NCI-H1092 (cell line): ENCODE results near the gene PLK3.
"Not testable (repeated sequence)": the region's sequence is repeated elsewhere in the genome, so short reads cannot be mapped to it uniquely, and the experiment has no call there.

Experiments
- DNase-seq: peaks from one replicate; lab custom pipeline; 2025; lab: John Stamatoyannopoulos, UW

The PLK3 gene

DNA sequence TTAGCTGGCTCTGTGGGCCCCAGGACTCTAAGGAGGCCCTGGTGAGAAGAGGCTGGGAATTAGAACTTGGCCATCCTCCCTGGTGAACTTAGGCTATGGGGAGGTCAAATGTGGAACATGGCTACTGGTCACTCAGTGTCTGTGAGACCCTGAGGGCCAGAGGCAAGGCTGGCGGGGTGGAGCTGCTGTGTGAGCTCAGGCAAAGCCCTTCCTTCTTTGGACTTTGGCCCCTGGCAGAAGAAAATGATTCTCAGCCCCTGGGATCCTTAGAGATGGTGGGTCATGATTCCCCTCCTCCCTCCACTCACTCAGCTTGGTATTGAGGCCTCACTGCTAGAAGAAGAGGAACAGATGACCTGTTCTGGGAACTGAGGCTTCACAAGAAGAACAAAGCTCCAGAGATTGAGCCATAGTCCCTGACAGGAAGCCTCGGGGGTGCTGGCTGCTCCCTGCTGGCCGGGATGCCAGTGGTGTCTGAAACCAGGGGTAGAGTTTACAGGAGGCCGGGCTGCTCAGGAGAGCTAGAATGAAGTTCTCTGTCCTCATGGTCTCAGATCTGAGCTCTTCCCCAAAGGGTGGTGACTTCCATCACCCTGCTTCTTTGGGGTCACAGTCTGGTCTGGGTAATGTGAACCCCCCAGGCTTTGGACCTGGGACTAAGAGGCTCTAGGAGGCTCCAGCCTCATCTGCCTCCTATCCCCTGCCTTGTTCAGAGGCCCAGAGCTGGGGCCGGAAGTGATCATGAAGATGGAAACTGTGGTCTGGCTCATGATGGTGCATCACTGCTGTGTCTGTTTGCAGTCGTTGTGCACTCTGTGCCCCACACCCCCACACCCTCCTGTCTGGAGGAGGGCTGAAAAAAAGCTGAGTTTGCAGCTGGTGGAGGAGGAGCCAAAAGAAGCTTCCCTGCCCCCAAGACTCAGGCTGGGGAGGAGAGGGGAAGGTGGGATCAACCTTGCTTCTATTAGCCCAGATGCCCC lies 9.1 kb downstream of the PLK3 start:
- no peak for DNase-seq

DNA sequence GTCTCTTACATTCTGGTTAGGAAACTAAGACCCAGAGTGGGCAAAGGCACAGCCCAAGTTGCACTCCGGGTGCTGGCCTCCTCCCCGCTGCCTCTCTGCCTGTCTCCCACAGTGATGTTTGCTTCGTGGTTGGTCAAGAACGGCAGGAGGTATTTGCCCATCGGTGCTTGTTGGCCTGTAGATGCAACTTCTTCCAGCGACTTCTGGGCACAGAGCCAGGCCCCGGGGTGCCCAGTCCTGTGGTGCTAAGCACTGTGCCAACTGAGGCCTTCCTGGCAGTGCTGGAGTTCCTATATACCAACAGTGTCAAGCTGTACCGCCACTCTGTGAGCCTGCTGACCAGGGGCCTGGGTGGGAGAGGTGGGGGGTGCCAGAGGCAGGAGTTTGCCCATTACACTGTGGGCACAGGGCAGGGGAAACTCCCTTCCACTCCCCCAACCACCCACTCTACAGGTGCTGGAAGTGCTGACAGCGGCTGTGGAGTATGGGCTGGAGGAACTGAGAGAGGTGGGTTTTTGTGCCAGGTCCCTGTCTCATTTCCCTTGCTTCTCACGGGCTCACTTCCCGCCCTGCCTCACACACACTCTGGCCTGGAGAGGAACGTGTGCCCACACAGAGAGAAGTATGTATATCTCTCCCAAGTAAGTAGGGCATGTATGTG lies 10.1 kb downstream of the PLK3 start:
- DNase-seq, result no peak

DNA sequence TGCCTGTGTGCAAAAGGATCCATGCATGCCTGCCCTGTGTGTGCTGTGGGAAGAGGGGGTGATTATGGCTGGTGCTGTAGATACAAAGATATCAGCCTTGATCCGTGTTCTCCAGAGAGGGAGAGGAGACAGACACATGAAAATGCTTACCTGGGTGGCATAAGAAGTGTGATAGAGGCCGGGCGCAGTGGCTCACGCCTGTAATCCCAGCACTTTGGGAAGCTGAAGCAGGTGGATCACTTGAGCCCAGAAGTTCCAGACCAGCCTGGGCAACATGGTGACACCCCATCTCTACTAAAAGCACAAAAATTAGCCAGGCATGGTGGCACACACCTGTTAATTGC lies 10.6 kb downstream of the PLK3 start:
- DNase-seq, result not testable (repeated sequence)

DNA sequence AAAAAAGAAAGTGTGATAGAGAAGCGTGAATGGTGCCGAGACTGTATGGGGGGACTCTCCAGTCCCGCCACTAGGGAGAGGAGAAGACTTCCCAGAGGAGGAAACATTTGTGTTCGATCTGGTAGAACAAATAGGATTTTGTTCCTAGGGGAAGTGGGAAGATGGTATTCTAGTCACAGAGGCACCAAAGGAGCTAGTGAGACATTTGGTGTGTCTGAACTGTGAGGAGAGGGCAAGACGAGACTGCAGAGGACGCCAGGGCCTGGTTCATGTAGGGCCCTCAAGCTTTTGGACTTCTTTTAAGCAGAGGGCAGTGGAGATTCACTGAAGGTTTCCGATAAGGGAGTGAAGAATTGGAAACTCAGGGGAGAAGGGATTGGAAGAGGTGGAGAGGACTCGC lies 11.1 kb downstream of the PLK3 start:
- no peak for DNase-seq

DNA sequence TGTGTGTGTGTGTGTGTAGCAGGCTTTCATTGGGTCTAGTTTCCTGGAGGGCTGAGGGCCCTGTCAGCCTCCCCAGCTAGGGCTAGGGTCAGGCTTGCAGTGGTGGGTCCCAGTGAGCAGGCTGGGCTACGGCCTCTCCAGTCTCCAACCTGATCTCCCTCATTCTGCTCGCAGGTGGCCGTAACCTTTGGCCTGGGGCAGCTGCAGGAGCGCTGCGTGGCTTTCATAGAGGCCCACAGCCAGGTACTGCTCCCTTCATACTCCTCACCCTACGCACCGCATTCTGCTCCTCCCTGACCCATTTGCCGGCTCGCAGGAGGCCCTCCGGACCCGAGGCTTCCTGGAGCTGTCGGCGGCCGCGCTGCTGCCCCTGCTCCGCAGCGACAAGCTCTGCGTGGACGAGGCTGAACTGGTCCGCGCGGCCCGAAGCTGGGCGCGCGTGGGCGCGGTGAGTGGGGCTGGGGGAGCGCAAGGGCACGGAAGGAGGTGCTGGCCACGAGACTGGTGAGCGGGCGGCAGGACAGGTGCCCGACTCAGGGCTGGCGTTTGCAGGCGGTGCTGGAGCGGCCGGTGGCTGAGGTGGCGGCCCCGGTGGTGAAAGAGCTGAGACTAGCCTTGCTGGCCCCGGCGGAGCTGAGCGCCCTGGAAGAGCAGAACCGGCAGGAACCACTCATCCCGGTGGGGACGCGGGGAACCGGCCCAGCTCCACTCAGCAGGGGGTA lies 12.8 kb downstream of the PLK3 start:
- DNase-seq, result no peak

DNA sequence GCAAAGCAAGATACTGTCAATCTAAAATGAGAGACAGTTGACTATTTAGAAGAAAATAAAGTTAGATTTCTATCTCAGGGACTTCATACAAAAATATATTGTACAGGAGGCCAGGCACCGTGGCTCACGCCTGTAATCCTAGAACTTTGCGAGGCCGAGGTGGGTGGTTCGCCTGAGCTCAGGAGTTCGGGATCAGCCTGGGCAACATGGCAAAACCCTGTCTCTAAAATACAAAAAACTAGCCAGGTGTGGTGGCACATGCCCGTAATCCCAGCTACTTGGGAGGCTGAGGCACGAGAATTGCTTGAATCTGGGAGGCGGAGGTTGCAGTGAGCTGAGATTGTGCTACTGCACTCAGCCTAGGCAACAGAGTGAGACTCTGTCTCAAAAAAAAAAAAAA lies 15.7 kb downstream of the PLK3 start:
- not testable (repeated sequence) for DNase-seq

DNA sequence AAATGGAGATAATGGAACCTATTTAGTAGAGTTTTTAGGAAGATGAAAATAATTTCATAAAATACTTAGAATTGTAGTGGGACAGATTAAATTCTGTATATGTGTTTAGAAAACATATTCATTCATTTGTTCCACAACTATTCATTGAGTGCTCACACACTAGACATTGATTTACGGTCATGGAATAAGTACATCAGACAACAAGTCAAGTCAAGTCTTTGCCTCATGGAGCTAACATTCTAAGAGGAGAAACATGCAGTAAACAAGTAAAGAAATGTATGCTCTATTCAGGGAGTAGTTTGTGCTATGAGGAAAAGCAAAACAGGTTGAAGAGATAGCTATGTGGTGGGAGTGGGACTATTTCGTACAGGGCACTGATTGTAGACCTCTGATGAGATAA lies 17.1 kb downstream of the PLK3 start:
- DNase-seq, result no peak

DNA sequence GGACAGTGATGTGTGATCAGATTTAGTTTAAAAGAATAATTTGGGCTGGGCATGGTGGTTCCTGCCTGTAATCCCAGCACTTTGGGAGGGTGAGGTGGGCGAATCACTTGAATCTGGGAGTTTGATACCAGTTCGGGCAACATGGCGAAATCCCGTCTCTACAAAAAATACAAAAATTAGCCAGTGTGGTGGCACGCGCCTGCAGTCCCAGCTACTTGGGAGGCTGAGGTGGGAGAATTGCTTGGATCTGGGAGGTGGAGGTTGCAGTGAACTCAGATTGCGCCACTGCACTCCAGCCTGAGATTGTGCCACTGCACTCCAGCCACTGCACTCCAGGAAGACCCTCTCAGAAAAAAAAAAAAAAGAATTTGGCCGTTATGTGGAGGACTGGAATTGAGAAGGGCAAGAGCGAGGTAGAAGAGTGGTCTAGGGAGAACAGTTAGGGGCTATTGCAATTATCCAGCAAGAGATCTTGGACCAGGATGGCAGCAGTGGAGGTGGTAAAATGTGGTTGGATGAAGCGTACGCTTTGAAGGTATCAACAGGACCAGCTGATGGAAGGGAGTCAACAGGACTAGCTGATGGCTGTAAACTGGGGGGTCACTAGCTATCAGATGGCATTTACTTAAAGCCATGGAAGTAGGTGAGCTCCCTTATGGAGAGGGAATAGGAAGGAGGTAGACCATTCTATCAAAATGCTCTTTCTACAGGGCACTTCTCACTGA lies 17.8 kb downstream of the PLK3 start:
- DNase-seq, result no peak

DNA sequence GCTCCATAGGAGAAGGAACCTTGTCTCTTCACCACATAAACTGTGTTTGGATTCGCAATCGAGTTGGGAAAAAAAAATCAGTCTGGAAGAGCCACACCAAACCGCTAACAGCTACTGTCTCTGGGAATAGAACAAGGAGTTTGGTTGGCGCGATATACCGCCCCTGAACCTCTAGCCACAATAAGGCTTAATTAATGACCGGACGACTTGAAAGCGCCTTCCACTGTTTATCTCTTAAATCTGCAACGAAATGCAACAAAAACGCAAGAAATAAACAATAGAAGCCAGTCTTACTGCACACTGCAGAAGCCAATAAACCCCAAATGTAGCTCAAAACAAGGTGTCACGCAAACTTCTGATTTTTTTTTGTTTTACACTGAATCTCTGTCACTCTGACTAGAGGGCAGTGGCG lies 19.0 kb downstream of the PLK3 start:
- DNase-seq, result no peak

DNA sequence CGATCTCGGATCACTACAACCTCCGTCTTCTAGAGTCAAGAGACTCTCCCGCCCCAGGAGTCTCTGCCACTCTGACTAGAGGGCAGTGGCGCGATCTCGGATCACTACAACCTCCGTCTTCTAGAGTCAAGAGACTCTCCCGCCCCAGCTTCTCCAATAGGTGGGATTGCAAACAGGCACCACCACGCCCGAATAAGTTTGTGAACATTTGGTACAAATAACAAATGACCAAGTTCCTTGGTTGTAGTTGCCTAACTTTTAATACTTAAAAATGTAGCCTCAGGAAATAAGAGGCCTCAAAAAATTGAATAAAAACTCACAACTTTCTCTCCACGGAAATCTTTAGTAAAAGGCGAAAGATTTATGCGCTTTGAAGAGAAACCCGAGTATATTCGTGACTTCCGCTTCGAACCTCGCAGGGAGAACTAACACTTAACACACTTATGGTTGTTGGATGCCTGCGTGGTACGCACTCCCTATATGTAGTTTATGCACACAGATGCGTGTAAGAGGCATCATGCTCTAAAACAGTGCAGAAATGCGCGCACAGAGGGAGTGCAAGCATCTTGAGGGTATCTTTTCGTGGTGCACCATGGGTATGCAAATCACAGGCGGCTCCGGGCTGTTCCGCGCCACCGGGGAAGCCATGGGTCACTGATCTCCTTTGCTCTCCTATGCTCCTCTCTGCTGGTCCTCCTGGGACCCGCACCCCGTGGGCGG lies 19.6 kb downstream of the PLK3 start:
- no peak for DNase-seq

DNA sequence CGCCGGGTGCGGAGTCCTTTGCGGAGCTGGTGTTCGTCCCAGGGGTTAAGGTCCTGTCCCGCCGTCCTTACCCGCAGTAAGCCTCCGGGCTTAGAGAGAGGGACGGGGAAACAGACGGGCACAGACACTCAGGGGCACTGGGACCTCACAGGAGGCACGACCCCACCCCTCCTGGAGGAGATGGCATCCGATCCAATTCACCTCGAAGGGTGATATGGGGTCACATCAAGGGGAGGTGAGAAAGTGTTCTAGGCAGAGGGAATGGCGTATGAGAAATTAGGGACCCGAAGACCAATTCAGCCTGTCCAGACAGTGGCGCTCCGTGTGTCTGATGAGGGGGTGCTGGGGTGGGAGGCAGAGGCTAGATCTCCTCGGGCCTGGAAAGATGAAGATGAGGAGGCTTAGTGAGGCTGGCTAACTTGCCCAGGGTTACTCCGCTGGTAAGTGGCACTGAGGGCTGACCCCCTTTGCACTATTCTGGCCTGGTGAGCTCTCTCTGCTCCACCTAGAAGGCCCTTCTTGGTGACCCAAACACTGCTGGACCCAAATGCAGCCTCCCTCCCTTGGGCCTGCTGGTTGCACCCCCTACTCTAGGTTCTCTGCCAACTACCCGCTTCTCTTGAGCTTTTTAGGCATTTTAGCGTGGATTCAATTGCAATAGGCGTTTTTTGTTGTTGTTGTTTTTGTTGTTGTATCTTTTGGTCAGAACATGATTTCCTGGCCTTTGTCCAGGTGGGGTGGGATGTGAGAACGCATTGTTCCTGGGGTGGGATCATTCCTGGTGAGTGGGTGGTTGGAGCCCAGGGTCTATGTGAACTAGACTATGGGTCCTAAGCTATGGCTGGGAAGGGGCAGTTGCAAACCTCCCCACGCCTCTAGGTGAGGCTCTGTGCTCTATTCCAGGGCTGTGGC lies 20.4 kb downstream of the PLK3 start:
- DNase-seq, result no peak

DNA sequence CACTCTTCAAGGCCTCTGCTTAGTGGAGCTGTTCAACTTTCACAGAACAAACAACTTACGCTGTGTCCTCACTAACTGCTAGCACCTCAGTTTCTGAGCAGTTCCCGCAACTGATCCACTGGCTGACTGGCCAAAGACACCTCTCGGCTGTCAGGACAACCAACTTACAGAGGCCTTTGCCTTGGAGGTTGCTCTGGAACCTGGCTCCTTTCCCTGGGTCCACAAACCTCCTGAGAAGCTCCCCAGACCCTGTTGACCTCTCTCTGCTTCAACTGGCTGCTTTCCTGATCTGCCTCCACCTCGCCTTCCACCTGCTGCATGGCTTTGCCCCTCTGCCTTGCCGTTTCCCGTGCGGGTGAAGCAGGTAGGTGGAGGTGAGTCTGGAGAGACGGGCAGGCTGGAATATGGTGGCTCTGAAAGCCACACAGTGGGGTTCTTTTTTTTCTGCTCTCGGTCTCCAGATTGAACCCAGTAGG lies 21.1 kb downstream of the PLK3 start:
- no peak for DNase-seq

DNA sequence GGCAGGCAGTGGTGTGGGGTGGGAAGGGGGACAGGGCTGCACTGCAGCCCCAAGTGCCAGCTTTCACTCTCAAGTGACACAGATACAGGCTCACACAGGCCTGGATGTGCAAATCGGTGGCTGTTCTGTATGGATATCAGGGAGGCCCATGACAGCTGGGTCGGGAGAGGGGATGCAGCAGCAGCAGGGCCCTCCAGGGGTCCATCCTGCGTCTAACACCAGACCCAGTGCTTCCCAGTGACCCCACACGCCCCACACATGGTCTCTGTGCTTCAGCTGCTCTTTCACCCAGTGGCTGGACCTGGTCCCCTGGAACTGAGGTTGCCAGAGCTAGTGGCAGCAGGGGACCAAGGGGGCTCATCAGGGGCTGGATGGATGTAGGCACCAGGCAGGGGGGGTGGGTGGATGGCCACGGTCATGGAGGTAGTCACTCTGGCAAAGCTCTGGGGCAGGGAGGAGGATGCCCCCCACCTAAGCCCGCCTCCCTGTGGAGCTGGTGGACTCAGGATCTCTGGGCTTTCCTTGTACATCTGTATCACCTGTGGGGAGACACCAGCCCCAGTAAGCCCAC lies 22.0 kb downstream of the PLK3 start:
- DNase-seq, result no peak

DNA sequence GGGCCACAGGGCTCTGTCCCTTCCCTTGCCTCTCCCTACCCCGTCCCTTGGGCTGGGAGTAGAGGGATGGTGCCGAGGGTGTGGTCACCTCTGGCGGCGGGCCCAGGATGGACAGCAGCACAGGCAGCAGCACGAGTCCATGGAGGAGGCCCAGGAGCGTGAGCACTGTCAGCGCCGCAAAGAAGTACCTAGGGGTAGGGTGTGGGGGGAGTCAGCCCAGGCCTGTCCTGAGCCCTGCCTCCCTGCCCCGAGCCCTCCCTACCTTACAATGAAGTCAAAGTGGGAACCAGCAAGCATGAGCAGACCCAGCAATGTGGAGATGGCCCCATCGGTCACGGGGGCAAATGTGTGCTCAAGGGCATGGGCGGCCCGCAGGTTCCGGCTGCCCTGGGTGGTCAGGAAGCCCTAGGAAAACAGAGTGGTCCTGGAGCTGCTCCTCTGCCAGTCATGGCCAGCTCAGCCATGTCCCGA lies 22.8 kb downstream of the PLK3 start:
- no peak for DNase-seq

DNA sequence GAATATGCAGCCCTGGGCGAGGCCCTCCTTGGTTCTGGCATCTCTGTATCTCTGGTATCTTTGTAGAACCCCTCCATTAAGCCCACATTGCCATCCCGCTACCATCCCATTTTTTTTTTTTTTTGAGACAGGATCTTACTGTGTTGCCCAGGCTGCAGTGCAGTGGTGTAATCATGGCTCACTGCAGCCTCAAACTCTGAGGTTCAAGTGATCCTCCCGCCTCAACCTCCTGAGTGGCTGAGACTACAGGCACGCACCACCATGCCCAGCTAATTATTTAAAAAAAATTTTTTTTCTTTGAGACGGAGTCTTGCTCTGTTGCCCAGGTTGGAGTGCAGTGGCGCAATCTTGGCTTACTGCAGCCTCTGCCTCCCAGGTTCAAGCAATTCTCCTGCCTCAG lies 24.2 kb downstream of the PLK3 start:
- DNase-seq, result not testable (repeated sequence)

DNA sequence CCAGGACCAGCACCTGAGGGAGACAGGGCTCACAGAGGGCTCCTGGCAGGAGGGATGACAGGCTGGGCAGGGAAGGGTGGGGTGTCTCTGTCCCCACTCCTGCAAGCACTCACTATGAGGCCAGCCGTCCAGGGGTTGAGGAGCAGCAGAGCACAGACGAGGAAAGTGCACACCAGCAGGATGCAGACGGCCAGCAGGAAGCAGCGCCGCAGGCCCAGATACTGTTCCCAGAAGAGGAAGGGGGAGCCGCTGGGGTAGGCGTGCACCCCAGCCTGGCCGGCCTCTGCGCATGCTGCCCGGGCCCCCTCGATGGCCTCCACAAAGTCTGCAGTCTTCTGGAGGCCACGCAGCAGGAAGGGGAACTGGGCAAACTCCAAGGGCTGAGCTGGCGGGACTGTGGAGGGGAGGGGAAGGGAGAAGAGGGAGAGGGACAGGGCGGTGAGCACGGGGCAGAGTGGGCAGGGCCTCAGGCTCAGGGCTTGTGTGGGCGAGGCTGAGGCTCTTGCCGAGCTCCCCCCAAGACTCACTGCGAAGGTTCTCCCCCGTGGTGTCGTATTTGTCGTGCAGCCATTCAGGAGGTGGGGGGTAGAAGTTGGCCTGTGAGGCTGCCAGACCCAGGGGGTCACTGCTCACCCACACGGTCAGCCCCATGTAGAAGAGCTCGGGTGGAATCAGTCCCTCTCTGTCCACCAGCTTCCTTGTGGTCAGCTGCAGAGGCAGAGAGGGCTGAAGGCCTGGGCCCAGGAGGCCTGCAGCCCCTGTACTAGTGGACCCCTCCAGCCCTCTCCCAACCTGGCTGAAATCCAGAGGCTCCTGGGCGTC lies 26.4 kb downstream of the PLK3 start:
- DNase-seq, result no peak

DNA sequence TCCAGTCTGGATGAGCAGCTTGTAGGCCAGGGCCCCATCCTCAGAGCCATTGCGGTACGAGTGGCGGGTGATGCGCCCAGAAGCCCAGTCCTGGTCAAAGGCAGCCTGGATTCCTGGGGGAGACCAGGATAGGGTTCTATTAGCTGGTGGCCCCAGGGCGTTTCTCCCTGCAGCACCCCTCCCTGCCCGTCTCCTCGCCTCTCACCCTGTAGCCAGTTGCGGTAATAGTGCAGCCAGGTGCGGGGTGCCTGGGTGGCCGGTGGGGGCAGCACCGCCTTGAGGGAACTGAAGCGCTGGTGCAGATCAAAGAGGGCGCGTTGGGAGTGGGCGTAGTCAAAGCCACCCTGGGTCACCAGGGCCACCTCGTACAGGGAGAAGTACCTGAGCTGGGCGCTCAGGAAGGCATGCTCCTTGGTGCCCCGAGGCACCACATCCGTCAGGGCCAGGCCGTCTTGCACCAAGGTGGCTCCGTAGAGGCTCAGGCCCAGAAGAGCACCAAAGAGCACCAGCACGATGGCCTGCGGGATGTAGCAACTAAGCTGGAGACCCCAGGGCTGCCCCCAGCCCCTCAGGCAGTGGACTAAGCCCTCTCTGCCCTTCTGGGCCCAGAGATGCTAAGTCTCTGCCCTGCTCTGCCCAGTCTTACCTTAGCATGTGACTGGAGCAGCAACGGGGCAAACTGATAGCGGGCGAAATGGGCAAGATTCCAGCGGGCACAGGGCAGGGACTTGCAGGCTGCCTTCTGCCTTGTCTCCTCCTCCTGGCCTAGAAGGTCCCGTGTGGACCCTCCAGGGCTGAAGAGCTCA lies 27.2 kb downstream of the PLK3 start:
- no peak for DNase-seq
